Measurements from ENCODE around the gene SMYD4. TPM values are rescaled to one million over a fixed set of nuclear protein-coding genes. Genes with fewer than 3 reads are reported as not detected.
"Not testable (repeated sequence)": the region's sequence is repeated elsewhere in the genome, so short reads cannot be mapped to it uniquely, and the experiment has no call there.

The SMYD4 gene
- total RNA-seq, 1 experiment from 2014 or later, result 13.0 TPM

- no peak for DNase-seq (ENCODE audit: low read depth)
These were observed 70.2 kb downstream of the SMYD4 start for GRCh38 chr17:1759529-1759928.

DNA sequence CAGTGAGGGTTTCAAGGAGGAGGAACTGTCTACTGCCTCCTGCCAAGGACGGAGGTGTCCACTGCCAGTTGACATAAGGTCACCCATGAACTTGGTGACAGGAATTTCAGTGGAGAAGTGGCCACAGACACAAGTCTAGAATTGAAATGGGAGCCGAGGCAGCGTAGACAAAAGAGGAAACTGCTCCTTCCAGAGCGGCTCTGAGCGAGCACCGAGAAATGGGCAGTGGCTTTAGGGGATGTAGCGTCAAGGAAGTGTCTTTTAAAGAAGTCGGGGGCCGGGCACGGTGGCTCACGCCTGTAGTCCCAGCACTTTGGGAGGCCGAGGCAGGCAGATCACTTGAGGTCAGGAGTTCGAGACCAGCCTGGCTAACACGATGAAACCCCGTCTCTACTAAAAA, 70.9 kb downstream of the SMYD4 start:
- no peak for DNase-seq (ENCODE audit: low read depth)

DNA sequence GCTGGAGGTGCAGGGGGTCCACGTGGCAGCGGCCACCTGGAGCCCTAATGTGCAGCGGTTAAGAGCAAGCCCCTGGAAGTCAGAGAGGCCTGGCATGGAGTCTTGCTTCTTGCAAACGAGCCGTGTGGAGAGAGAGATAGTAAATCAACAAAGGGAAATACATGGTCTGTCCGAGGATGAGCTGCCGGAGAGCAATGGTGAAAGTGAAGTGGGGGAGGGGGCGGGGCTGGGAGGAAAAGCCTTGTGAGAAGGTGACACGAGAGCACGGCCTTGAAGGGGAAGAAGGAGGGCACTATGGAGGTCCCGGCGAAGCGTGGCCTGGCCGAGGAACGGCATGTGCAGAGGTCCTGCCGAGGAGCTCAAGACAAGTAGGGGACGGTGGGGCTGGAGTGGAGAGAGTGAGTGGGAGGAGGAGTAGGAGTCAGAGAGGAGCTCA, 73.9 kb downstream of the SMYD4 start:
- no peak for DNase-seq (ENCODE audit: low read depth)

DNA sequence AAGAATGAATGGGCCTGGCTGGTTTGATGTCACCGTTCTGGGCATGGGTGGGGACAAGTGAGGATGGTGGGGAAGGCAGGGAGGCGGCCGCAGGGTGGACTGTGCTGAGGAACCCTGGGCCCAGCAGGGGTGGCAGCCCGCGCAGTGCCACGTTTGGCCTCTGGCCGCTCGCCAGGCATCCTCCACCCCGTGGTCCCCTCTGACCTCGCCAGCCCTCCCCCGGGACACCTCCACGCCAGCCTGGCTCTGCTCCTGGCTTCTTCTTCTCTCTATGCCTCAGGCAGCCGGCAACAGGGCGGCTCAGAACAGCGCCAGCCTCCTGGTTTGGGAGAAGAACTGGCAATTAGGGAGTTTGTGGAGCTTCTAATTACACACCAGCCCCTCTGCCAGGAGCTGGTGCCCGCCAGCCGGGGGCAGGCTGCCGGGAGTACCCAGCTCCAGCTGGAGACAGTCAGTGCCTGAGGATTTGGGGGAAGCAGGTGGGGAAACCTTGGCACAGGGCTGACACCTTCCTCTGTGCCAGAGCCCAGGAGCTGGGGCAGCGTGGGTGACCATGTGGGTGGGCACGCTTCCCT, 74.4 kb downstream of the SMYD4 start:
- no peak for DNase-seq (ENCODE audit: low read depth)

DNA sequence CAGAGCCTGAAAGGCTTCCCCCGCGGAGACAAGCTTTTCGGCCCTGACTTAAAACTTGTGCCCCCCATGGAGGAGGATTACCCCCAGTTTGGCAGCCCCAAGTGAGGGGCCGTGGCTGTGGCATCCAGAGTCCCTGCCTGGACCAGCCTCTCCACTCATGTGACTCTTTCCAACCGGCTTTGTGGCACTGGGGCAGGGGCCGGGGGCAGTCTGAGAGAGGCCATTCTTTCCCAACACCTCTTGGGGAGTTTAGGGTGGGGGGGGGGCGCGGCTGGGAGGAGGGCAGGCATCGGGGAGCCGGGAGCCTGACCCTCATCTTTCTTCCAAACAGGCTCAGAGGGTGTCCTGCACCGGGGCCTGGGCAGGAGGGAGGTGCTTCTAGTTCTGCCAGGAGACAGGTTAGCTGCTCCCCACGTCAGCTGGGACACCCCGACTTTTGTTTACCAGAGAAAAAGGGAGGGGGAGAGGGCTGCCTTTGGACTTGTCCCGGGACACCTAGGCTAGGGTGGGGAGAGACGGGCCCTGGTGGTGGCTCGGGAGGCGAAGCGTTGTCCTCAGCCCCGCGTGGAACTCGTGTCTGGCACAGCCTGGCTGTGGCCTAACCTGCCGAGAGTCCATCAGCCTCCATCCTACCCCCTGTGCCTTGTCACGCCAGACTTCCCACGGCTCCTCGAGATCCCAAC, 75.1 kb downstream of the SMYD4 start:
- no peak for DNase-seq (ENCODE audit: low read depth)

DNA sequence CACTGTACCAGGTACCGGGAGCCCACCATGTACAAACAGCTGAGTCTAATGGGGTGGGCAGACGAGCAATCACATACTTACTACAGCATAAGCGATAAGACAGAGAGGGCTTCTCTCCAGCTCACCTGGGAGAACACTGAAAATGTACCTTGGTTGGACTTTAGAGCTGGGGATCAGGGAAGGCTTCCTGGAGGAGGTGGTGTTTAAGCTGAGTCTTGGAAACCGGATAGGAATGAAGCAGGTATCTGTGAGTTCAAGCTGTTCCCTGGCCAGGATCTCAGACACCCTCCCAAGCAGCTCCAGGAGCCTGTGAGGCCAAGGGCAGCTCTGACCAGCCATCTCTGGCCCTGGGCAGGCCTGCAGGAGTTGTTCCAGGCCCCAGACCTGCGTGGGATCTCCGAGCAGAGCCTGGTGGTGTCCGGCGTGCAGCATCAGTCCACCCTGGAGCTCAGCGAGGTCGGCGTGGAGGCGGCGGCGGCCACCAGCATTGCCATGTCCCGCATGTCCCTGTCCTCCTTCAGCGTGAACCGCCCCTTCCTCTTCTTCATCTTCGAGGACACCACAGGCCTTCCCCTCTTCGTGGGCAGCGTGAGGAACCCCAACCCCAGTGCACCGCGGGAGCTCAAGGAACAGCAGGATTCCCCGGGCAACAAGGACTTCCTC, 75.8 kb downstream of the SMYD4 start:
- no peak for DNase-seq (ENCODE audit: low read depth)

DNA sequence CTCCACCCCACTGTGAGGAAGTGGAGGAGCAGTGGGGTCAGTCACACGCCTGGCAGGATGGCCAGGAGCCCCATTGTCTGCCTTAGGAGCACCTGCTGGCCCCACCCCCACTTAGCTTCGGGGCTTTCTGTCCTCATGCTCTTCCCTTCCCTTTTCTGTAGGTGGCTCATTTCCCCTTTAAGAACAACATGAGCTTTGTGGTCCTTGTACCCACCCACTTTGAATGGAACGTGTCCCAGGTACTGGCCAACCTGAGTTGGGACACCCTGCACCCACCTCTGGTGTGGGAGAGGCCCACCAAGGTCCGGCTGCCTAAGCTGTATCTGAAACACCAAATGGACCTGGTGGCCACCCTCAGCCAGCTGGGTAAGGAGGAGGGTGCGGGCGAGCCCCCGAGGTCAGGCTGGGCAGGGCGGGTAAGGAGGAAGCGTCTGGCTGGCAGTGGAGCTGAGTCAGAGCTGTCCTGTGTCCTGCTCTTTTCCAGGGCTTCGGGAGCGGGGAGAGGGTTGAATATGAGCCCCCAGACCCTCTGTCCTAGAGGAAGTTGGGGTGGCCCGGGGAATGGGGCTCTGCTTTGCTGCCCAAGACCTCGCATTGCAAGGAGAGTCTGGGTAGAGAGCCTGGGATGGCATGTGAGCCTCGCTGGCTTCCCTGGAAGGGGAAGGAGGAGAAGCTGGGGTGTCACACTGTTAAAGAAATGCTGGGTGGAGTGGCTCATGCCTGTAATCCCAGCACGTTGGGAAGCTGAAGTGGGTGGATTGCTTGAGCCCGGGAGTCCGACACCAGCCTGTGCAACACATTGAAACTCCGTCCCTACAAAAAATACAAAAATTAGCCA, 77.1 kb downstream of the SMYD4 start:
- peak; percentile 71 for DNase-seq (ENCODE audit: low read depth)

- no peak for DNase-seq (ENCODE audit: low read depth)
These were observed 79.1 kb downstream of the SMYD4 start for GRCh38 chr17:1750628-1751027.

- DNase-seq (ENCODE audit: low read depth), result no peak
These were observed 82.6 kb downstream of the SMYD4 start for GRCh38 chr17:1746975-1747543.

DNA sequence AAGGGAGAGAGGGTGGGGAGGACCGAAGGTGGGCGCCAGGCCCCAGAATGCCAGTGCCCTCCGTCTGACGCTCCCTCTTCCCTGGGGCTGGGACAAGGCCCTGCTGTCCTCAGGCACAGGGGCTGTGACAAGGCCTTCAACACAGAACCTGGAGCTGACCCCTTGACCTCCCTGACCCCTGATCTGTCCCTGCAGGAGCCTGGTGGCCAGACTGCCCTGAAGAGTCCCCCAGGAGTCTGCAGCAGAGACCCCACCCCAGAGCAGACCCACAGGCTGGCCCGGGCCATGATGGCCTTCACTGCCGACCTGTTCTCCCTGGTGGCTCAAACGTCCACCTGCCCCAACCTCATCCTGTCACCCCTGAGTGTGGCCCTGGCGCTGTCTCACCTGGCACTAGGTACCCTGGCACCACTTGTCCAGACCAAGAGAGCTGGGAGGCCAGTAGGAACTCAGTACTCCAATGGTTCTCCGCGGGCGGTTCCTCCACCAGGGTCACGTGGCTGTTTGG, 84.1 kb downstream of the SMYD4 start:
- no peak for DNase-seq (ENCODE audit: low read depth)

- DNase-seq (ENCODE audit: low read depth), result no peak
These were observed 84.9 kb downstream of the SMYD4 start for GRCh38 chr17:1744551-1745512.

GRCh38 chr17:1743088-1743439, 86.6 kb downstream of the SMYD4 start:
- DNase-seq (ENCODE audit: low read depth), result no peak

DNA sequence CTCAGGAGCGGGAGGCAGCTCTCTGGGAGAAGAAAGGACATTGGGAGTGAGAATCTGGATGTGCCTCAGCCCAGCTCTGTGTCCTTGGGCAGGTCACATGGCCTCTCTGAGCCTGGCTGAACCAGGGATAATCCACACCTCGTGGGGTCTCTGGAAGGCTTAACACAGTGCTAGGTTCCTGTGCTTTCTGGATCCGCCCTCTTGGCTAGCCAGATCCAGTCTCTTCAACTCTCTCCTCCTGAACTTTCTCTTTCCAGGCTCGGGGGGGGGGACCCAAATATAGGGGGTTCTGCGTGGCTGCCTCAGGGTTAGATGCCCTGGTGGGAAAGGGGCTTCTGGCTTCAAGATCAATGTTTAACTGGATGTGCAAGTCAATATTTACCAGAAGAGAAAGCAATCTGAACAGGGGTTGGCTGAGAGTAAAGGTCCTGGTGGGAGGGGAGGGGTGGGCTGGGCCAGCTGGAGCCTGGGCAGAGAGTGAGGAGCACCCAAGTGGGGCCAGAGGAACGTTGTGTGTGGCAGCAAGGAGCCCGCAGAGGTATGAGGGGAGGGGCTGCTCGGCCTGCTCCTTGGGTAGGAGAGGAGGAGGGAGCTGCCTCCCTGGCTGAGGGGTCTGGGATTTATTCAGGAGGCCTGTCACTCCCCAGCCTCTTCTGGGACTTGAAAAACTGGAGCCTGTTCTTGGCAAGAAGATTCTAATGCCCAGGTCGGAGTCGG, 87.2 kb downstream of the SMYD4 start, which contains the start of gene SERPINF2:
Gene SERPINF2 (plus strand): TSS at position 501 of the 717 bp plus-strand sequence. CDS start 2,125 bp downstream, outside the sequence.
- DNase-seq (ENCODE audit: low read depth), result no peak

DNA sequence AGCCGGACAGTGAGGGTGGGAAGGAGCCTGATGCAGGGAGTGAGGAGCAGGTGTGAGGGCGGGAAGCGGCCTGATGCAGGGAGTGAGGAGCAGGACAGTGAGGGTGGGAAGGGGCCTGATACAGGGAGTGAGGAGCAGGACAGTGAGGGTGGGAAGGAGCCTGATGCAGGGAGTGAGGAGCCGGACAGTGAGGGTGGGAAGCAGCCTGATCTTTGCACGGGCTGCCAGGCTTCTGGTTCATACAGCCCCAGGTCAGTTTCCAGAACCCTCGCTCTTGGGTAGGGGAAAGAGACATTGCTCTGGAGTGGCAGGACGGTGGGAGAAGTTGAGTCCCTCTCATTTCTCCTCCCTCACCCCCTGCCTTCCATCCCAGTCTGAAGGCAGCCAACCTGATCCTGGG, 87.8 kb downstream of the SMYD4 start:
- DNase-seq (ENCODE audit: low read depth), result not testable (repeated sequence)

DNA sequence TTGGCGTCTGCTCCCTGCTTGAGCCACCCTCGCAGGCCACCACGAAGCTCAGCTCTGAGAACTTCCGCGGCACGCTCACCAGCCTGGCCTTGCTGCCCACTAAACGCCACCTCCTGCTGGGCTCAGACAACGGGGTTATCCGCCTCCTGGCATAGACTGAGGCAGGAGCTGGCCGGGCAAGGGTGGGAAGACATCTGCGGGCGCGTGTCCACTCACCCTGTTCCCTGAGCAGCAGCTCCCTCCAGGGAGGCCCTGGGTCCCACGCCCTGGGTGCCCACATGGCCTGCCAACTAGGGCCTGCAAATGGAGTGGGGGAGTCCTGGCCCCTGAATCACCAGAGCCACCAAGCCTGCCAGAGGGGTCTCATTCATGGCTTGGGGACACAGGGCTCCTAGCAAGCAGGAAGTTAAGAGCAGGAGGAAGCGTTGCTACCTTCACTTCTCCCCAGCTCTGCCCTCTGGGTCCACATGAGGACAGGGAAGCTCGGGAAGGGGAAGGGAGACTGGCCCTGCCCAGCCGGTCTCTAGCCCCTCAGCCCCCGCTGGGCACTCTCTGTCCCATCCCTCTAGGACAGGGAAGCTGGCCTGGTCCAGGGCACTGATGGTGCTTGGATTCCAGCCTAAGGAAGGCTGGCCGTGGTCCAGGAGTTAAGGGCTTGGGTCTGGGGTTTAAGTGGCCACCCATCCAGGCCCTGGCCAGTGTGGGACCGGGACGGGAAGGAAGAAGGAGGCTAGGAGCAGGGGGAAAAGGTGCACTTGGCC, 92.0 kb downstream of the SMYD4 start:
- no peak for DNase-seq (ENCODE audit: low read depth)

DNA sequence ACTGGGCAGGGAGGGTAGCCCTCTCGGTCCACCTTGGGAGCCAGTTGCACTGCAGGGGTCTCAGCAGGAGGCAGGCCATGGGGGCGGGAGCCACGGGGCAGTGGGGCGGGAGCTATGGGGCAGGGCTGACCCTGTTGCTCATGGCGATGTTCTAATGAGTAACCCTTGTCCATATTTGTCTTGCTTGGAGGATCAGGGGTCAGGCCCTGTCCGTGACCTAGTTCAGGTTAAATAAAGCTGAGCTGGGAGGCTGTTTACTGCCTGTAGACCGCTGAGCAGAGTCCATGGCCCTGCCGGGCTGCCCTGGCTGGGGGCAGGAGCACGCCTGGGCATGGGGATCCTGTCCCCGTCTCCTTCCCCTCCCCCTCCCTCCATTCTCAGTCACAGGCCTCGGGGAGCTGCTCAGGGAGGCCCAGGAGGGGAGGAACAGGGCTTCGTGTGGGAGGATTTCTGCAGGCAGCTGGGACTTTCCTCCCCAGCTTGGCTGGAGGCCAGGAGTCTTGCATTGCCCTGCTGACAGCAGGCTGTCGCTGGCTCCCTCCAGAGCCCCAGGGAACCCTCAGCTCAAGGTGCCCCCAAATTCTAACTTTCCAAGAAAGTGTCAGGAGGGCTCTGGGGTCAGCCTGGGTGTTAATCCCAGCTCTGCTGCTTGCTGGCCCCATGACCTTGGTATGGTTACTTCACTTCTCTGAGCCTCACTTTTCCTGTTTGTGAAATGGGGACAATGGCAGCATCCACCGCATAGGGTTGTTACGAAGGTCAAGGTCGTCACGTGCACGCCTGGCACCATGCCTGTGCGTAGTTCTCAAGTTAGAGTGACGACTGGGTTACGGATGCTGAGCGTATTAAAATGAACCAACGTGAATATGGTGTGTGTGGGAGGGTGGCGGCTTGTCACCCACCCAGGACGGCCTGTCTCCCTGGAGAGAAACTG, 93.1 kb downstream of the SMYD4 start:
- DNase-seq (ENCODE audit: low read depth), result peak; percentile 51

DNA sequence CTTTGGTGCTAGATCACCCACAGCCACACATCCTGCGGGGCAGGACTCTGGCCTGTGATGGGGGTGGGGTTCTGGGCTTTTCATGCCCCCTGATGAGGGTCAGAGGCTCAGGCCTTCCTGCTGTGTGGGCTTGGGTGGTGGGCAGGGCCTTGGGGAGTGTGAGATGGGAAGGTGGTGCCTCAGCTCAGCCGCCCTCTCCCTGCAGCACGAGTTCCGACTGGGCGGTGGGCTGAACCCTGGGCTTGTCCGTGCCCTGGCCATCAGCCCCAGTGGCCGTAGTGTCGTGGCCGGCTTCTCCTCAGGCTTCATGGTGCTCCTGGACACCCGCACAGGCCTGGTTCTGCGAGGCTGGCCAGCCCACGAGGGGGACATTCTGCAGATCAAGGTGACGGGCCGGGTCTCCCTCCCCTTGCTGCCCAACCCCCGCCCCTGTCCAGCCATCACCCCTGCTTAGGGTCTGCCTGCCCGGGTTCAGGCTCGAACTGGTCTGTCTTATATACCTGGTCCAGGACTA, 93.8 kb downstream of the SMYD4 start:
- no peak for DNase-seq (ENCODE audit: low read depth)

Data from HT1080 (cell line).